Stimulated activated CD4-positive, alpha-beta T cell treated with anti-CD3 and anti-CD28 coated beads, Interleukin-12 subunit alpha, Interleukin-12 subunit beta, amount 100 ng/mL, for 4 hours (primary cell): ENCODE data around the gene FOXC1.

ENCODE experiments used
- DNase-seq: peaks from one replicate; pipeline ENCODE4 v3.0.0-alpha.2; 2020

The FOXC1 gene

GRCh38 chr6:1612974-1613306 lies 3.2 kb downstream of the FOXC1 start:
- DNase-seq, result no peak

GRCh38 chr6:1613346-1613687 lies 3.6 kb downstream of the FOXC1 start:
- no peak for DNase-seq

- DNase-seq, result no peak
These were observed 4.2 kb downstream of the FOXC1 start for GRCh38 chr6:1613688-1614447.

GRCh38 chr6:1614448-1615150 lies 4.9 kb downstream of the FOXC1 start:
- DNase-seq, result no peak

GRCh38 chr6:1615151-1615852 lies 5.6 kb downstream of the FOXC1 start:
- DNase-seq, result no peak

- DNase-seq, result no peak
These were observed 6.2 kb downstream of the FOXC1 start for GRCh38 chr6:1615853-1616420.

- DNase-seq, result no peak
These were observed 7.2 kb downstream of the FOXC1 start for GRCh38 chr6:1616701-1617463.

GRCh38 chr6:1617466-1618310 lies 8.0 kb downstream of the FOXC1 start:
- no peak for DNase-seq

GRCh38 chr6:1618311-1619097 lies 8.8 kb downstream of the FOXC1 start:
- DNase-seq, result no peak

- DNase-seq, result no peak
These were observed 9.5 kb downstream of the FOXC1 start for GRCh38 chr6:1619098-1619672.

GRCh38 chr6:1619673-1620503 lies 10.2 kb downstream of the FOXC1 start:
- no peak for DNase-seq

GRCh38 chr6:1620504-1621069 lies 10.9 kb downstream of the FOXC1 start:
- DNase-seq, result no peak

- DNase-seq, result no peak
These were observed 11.5 kb downstream of the FOXC1 start for GRCh38 chr6:1621070-1621701.

GRCh38 chr6:1622220-1622850 lies 12.6 kb downstream of the FOXC1 start:
- DNase-seq, result no peak

- DNase-seq, result no peak
These were observed 13.4 kb downstream of the FOXC1 start for GRCh38 chr6:1622851-1623768.

- no peak for DNase-seq
These were observed 14.0 kb downstream of the FOXC1 start for GRCh38 chr6:1623769-1624057.

GRCh38 chr6:1624058-1624850 lies 14.5 kb downstream of the FOXC1 start:
- DNase-seq, result no peak
